Measurements from ENCODE around the gene TAF11.
"Not testable (repeated sequence)": the region's sequence is repeated elsewhere in the genome, so short reads cannot be mapped to it uniquely, and the experiment has no call there.

The TAF11 gene

GRCh38 chr6:34866509-34866908 lies 21.3 kb downstream of the TAF11 start:
- no peak for DNase-seq (ENCODE audit: low read depth in 2 of 2, low spot score in 1 of 2)

- DNase-seq (ENCODE audit: low read depth in 2 of 2, low spot score in 1 of 2): no peak
Observed at GRCh38 chr6:34865107-34865506, 22.7 kb downstream of the TAF11 start.

- DNase-seq (ENCODE audit: low read depth in 2 of 2, low spot score in 1 of 2): no peak
Observed at GRCh38 chr6:34864007-34864406, 23.8 kb downstream of the TAF11 start.

- DNase-seq (ENCODE audit: low read depth in 2 of 2, low spot score in 1 of 2): no peak
Observed at GRCh38 chr6:34860776-34861175, 27.1 kb downstream of the TAF11 start.

DNA sequence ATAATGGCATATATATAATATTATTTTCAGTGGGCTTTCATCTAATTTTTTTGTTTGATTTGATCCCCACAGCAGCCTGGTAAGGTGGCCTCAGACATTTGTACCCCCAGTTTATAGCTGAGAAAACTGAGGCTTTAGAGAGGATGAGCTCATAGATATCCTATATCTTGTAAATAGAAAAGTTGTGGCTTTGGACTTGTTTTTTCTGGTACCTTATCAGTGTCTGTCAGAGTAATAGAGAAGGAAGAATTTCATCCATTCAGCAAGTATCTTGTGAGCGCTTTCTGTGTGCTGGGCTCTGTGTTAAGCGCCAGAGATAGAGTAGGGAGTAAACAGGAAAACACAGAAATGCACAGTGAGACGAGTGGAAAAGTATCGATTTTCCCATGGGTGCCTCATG lies 27.9 kb downstream of the TAF11 start:
- no peak for DNase-seq (ENCODE audit: low read depth in 2 of 2, low spot score in 1 of 2)

GRCh38 chr6:34858681-34859080 lies 29.2 kb downstream of the TAF11 start:
- DNase-seq (ENCODE audit: low read depth in 2 of 2, low spot score in 1 of 2): no peak

- no peak for DNase-seq (ENCODE audit: low read depth in 2 of 2, low spot score in 1 of 2)
Observed at GRCh38 chr6:34855463-34855862, 32.4 kb downstream of the TAF11 start.

DNA sequence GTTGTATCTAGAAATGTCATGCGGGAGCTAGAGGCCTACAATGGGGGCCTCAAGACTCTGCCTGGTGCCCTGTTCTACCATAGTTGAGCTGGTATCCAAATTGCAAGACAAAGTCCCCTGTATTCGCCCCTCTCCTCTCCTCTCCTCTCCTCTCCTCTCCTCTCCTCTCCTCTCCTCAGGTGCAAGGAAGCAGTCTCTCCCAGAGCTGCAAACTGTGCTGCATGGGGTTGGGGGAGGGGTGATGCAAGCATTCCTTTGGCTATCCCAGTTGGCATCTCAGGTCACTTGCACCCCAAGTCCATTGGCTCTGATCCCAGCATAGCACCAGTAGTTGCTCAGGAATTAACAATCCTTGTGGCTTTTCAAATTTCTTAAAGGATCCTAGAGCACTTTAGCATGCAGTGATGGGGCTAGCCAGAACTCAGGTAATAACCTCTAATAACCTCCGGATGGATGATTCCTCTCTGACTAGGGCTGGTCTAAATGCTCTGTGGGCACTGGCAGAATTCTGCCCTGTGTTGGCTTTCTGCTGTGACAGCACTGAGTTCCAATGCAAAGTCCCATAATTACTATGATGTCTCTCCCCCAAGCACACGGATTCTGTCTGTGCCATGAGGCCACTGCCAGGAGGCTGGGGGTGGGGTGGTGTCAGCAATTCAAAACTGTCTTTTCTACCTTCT lies 35.3 kb downstream of the TAF11 start:
- no peak for DNase-seq (ENCODE audit: low read depth in 2 of 2, low spot score in 1 of 2)

- DNase-seq (ENCODE audit: low read depth in 2 of 2, low spot score in 1 of 2): no peak
Observed at GRCh38 chr6:34851361-34851760, 36.5 kb downstream of the TAF11 start.

DNA sequence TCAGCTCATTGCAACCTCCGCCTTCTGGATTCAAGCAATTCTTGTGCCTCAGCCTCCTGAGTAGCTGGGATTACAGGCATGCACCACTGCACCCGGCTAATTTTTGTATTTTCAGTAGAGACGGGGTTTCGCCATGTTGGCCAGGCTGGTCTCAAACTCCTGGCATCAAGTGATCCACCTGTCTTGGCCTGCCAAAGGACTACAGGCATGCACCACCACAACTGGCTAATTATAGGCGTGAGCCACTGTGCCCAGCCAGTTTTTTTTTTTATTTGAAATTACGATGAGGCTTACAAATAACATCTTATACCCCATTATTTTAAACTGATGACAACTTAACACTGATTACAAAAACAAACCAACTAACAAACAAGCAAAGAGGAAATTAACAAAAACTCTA lies 38.8 kb downstream of the TAF11 start:
- not testable (repeated sequence) for DNase-seq (ENCODE audit: low read depth in 2 of 2, low spot score in 1 of 2)

- no peak for DNase-seq (ENCODE audit: low read depth in 2 of 2, low spot score in 1 of 2)
Observed at GRCh38 chr6:34839666-34840352, 48.0 kb downstream of the TAF11 start.

GRCh38 chr6:34837528-34837927 lies 50.3 kb downstream of the TAF11 start:
- no peak for DNase-seq (ENCODE audit: low read depth in 2 of 2, low spot score in 1 of 2)

GRCh38 chr6:34836451-34836850 lies 51.4 kb downstream of the TAF11 start:
- no peak for DNase-seq (ENCODE audit: low read depth in 2 of 2, low spot score in 1 of 2)

DNA sequence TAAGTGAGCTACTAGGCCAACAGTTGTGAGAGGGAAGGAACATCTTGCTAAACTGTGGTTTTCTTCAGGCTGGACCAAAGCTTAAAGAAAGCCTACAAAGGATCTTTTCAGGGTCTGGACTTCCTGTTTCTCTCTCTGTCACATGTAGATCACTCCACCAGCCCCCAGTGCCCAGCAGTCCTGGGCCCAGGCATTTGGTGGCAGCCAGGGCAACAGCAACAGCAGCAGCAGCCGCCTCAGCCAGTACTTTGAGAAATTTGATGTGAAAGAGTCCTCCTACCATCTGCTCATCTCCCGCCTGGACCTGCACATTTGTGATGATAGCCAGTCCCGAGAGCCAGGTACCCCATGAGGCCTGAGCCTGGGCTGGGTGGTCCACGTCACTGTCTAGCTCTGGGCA lies 51.8 kb downstream of the TAF11 start:
- no peak for DNase-seq (ENCODE audit: low read depth in 2 of 2, low spot score in 1 of 2)

DNA sequence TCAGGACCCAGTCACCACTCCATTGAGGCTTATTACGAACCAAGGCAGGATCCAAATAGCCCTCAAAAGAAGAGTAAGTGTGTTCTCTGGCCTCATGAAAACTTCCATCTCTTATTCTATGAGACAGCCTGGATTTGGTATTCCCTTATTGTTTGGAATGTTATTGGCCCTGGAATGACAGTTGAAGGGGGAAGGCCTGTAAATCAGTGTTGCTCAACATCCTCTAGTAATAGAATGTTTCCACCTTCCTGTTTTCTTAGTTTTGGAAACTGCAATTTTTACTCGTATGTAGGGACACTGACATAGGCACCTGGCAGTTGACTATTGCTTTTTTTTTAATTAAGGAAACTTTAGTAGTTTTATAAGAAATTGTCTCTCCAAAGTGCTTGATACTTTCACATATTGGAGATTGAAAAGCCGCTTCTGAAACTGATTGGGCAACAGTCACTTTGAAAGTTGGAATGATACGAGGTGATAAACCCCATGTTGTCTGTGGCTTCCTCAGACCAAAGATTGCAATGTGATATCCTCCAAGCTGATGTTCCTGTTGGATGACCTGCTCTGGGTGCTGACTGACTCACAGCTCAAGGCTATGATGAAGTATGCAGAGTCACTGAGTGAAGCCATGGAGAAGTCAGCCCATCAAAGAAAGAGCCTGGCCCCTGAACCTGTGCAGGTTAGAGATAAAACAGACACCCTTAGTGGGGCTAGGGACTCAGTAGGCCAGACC lies 52.9 kb downstream of the TAF11 start:
- DNase-seq (ENCODE audit: low read depth in 2 of 2, low spot score in 1 of 2): no peak

GRCh38 chr6:34832942-34833341 lies 54.9 kb downstream of the TAF11 start:
- DNase-seq (ENCODE audit: low read depth in 2 of 2, low spot score in 1 of 2): no peak

DNA sequence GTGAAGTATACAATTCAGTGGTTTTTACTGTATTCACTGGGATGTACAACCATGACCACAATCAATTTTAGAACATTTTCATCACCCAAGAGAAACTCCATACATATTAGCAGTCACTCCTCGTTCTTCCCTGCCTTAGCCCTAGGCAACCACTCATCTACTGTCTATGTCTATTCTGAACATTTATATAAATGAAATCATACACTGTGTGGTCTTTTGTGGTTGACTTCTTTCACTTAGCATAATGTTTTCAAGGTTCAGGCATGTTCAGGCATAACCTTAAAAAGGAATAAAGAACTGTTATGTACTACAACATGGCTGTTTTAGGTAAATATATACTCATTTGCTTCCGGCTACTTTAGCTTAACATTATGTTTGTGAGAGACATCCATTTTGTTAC lies 58.7 kb downstream of the TAF11 start:
- no peak for DNase-seq (ENCODE audit: low read depth in 2 of 2, low spot score in 1 of 2)

Data from stimulated activated CD8-positive, alpha-beta memory T cell treated with anti-CD3 and anti-CD28 coated beads, Interleukin-4, amount 100 ng/mL, for 4 hours (primary cell).